Activated CD8-positive, alpha-beta T cell treated with anti-CD3 and anti-CD28 coated beads, Interleukin-2, amount 10 ng/mL, durations not matched to agents 7 days and 5 days (primary cell): ENCODE results near the gene NUDT3. TPM values are rescaled to one million over a fixed set of nuclear protein-coding genes. Genes with fewer than 3 reads are reported as not detected.
A peak's percentile ranks its signal among the peaks of the same experiment; 100 is the strongest.
"Not testable (repeated sequence)": the region's sequence is repeated elsewhere in the genome, so short reads cannot be mapped to it uniquely, and the experiment has no call there.

ENCODE experiments used
- ATAC-seq: fragments of 150-1000 bp; cut with Tn5 transposase; one replicate; pipeline ENCODE4 v1.10.0; 2021; ENCODE audit warnings: moderate library complexity
- CTCF ChIA-PET: fragments of 350-600 bp; sonication (Branson Sonifier 250); formaldehyde crosslinking; loops from one replicate; lab custom pipeline; 2021; ENCODE audit warnings: antibody characterized with exemption; lab: Charles Lee
- POLR2A ChIA-PET: fragments of 350-600 bp; sonication (Branson Sonifier 250); formaldehyde crosslinking; loops from one replicate; lab custom pipeline; 2021; ENCODE audit warnings: antibody characterized with exemption; lab: Charles Lee
- DNase-seq: peaks from one replicate; pipeline ENCODE4 v3.0.0-alpha.2; 2020
- H3K27ac Mint-ChIP-seq: one replicate; pipeline ENCODE4 v1.8.0; 2021; ENCODE audit warnings: mild to moderate bottlenecking, mixed read lengths
- H3K27me3 Mint-ChIP-seq: one replicate; pipeline ENCODE4 v1.8.0; 2021; ENCODE audit warnings: low read depth, mixed read lengths
- H3K36me3 Mint-ChIP-seq: one replicate; pipeline ENCODE4 v1.8.0; 2021; ENCODE audit warnings: low read depth, mixed read lengths
- H3K4me1 Mint-ChIP-seq: one replicate; pipeline ENCODE4 v1.8.0; 2021; ENCODE audit warnings: low read depth, mixed read lengths
- H3K4me3 Mint-ChIP-seq: one replicate; pipeline ENCODE4 v1.8.0; 2021; ENCODE audit warnings: mild to moderate bottlenecking, mixed read lengths
- H3K9me3 Mint-ChIP-seq: one replicate; pipeline ENCODE4 v1.8.0; 2022; ENCODE audit warnings: mixed read lengths; ENCODE audit not compliant: insufficient read depth
- total RNA-seq, 2 experiments: library from RNA; stranded (reverse); gene quantifications; one replicate each; pipeline ENCODE4 v1.2.3, GENCODE V29; 2021

NUDT3 gene
- total RNA-seq, 2 experiments from 2014 or later: 13.1 to 13.8 TPM

DNA sequence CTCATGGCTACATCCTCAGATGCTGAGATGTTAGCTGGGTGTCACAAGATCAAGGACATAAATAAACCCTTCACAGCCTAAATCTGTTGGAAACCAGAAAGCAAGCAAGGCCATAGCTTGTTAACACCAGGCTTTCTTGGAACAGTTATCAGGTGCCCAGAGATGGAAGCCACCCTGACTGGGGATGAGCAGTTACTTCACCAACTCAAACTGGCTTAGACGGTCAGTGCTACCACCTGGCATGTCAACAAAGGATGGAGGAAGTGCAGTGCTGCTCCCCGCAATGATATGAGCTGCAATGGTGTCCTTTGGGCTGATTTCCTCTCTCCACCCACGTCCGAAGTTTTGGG lies 114.7 kb downstream of the NUDT3 start:
- peaks cover 3% of the 10 kb centered on the region for H3K36me3 Mint-ChIP-seq
- no peaks in the 10 kb centered on the region for H3K9me3 Mint-ChIP-seq
- H3K4me1 Mint-ChIP-seq: peaks cover 7% of the 10 kb centered on the region
- H3K4me3 Mint-ChIP-seq: no peak overlapping the region
- ChIA-PET CTCF (interaction anchor here (2.0 kb wide), 1 partner anchor 28 kb away, joined by 6 read pairs; no protein-coding TSS in a partner anchor), POLR2A (no interaction called here)
- DNase-seq: no peak
- no peak for ATAC-seq
- H3K27me3 Mint-ChIP-seq: no peaks in the 10 kb centered on the region
- no peak overlapping the region for H3K27ac Mint-ChIP-seq

DNA sequence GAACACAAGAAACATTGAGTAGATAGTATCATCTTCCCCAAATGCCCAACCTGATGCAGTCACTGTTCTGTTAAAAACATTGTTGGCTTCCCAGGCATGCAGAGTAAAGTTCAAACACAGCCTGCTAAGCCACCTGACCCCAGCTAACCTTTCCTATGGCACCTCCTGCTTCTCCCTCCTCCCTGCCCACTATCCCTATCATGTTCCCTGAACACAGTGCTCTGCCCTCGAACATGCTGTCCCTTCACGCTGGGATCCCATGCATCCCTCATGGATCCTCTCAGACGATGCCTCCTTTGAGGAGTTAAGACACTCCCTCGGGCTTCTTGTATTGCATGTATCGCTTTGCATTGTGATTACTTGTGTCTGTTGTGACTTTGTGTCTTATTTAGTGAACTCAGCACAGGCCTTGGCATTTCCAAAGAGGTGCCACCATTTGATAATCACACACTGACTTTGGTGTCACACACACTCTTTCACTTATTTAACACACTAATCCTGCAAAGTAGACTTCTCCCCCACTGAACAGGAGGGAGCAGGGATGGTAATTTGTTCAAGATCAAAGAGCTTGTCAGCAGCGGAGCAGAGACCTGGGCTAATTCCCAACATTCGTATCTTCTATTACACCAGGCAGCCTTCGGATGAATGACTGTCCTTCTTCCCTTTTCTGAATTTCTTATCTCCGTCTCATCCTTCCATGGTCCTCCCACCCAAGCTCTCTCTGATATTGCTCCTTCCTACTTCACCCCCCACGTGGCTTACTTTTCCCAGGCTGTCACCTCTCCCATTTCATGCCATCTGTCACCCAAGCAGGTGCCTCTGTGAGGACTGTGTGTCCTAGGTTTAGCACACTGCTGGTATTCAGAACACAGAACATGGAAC lies 115.3 kb downstream of the NUDT3 start:
- H3K27ac Mint-ChIP-seq: no peak overlapping the region
- H3K4me1 Mint-ChIP-seq: peaks cover 7% of the 10 kb centered on the region
- peaks cover 3% of the 10 kb centered on the region for H3K36me3 Mint-ChIP-seq
- no peaks in the 10 kb centered on the region for H3K27me3 Mint-ChIP-seq
- POLR2A ChIA-PET: no interaction called here
- no peaks in the 10 kb centered on the region for H3K9me3 Mint-ChIP-seq
- no peak overlapping the region for H3K4me3 Mint-ChIP-seq
- no peak for ATAC-seq
- DNase-seq: no peak
- CTCF ChIA-PET: interaction anchor here (1.0 to 2.0 kb wide), 2 partner anchors 28 to 81 kb away, joined by 4 to 6 read pairs; no protein-coding TSS in a partner anchor

DNA sequence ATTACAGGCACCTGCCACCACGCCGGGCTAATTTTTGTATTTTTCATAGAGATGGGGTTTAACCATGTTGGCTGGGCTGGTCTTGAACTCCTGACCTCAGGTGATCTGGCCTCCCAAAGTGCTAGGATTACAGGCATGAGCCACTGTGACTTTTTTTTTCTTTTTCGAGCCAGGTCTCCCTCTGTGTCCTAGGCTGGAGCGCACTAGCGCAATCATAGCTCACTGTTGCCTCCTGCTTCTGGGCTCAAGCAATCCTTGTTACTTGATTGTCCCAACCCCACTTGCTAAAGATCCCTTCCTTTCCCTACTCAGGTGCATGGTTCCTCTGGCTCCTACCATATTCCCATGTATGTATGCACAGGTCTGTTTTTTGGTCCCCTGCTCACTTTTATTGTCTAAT lies 116.3 kb downstream of the NUDT3 start:
- H3K36me3 Mint-ChIP-seq: peaks cover 3% of the 10 kb centered on the region
- peaks cover 7% of the 10 kb centered on the region for H3K4me1 Mint-ChIP-seq
- H3K9me3 Mint-ChIP-seq: no peaks in the 10 kb centered on the region
- H3K27ac Mint-ChIP-seq: no peak overlapping the region
- no peak for DNase-seq
- H3K4me3 Mint-ChIP-seq: no peak overlapping the region
- no peak for ATAC-seq
- H3K27me3 Mint-ChIP-seq: no peaks in the 10 kb centered on the region
- POLR2A ChIA-PET: no interaction called here
- CTCF ChIA-PET: interaction anchor here (1.0 to 2.0 kb wide), 2 partner anchors 27 to 80 kb away, joined by 4 to 6 read pairs; no protein-coding TSS in a partner anchor

DNA sequence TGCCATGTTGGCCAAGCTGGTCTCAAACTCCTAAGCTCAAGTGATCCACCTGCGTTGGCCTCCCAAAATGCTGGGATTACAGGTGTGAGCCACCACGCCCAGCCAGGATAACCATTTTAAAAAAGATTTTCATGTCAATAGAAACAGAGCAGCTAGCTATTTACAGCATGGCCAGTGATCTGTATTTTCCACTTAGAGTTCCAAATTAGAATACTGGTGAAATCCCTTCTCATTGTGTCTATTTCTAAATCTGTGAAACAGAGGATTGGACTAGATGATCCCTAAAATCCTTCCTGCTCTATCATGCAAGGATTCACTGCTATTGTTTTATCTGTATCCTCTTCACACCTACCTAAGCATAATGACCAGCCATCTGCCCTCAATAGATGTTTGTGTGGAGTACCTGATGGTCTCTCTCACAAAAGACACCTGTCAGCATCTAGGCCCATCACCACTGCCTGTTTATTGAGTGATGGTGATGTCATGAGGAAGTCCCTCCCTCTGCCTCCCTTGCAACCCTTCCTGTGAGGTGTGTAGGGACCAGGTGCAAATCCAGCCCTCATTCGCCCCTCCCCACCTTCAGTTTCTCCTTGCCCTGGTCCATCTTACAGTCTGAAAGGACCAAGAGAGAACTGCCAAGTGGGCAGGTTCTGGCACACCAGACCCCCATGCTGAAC lies 117.2 kb downstream of the NUDT3 start:
- POLR2A ChIA-PET: no interaction called here
- CTCF ChIA-PET: no interaction called here
- H3K27ac Mint-ChIP-seq: no peak overlapping the region
- H3K9me3 Mint-ChIP-seq: no peaks in the 10 kb centered on the region
- ATAC-seq: no peak
- no peaks in the 10 kb centered on the region for H3K27me3 Mint-ChIP-seq
- no peak for DNase-seq
- H3K36me3 Mint-ChIP-seq: peaks cover 3% of the 10 kb centered on the region
- no peak overlapping the region for H3K4me3 Mint-ChIP-seq
- H3K4me1 Mint-ChIP-seq: peaks cover 9% of the 10 kb centered on the region

DNA sequence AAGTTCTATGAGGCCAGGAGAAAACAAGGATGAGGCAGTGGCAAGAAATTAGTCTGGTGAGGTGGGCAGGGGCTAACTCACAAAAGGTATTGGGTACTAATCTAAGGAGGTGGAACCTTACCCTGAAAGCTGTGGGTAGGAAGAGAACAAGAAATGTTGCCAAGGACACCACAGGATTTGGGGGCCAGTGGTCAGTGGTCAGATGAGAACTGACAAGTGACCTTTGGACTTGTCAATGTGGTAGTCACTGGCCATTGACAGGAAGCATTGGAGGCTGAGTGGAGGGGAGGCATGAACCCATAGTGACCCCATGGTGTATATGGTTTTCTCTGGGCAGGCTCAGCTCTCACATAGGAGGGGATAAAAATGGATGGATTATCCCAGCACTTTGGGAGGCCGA lies 118.3 kb downstream of the NUDT3 start:
- DNase-seq (no peak), ATAC-seq (no peak)
- H3K4me1 Mint-ChIP-seq: peaks cover 16% of the 10 kb centered on the region
- H3K27me3 Mint-ChIP-seq: no peaks in the 10 kb centered on the region
- H3K36me3 Mint-ChIP-seq: no peaks in the 10 kb centered on the region
- ChIA-PET POLR2A (no interaction called here), CTCF (no interaction called here)
- no peaks in the 10 kb centered on the region for H3K9me3 Mint-ChIP-seq
- H3K27ac Mint-ChIP-seq: no peak overlapping the region
- H3K4me3 Mint-ChIP-seq: no peak overlapping the region

DNA sequence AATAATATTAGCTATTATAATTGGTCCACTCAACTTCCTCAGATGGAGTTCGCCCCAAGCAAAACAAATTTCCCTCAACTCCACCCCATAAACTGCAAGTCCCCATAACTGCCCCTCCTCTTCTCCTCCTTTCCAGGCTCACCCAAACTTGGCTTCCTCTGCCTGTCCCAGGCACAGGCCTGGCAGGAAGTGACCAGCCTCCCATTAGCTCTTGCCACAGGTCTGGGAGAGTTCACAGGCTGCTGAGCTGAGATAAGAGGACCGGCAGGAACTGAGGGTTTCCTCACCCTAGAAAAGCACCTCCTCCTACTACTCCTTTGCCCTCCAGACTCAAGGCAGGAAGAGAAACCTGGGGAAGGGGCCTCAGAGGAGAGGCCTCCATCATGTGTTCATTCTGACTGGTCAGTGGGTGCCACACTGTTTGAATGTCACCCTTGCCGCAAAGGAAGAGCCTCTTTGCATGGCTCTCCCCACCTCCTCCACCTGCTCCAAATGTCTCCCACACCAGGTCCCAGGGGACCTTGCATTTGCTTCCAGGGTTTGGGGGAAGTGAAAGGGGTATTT lies 119.1 kb downstream of the NUDT3 start:
- Mint-ChIP-seq H3K36me3 (no peaks in the 10 kb centered on the region), H3K4me3 (no peak overlapping the region), H3K9me3 (no peaks in the 10 kb centered on the region), H3K27ac (no peak overlapping the region), H3K27me3 (no peaks in the 10 kb centered on the region), H3K4me1 (peaks cover 14% of the 10 kb centered on the region)
- no peak for DNase-seq
- ChIA-PET POLR2A (no interaction called here), CTCF (interaction anchor here (1.3 kb wide), 1 partner anchor 24 kb away, joined by 3 read pairs; no protein-coding TSS in a partner anchor)
- no peak for ATAC-seq

DNA sequence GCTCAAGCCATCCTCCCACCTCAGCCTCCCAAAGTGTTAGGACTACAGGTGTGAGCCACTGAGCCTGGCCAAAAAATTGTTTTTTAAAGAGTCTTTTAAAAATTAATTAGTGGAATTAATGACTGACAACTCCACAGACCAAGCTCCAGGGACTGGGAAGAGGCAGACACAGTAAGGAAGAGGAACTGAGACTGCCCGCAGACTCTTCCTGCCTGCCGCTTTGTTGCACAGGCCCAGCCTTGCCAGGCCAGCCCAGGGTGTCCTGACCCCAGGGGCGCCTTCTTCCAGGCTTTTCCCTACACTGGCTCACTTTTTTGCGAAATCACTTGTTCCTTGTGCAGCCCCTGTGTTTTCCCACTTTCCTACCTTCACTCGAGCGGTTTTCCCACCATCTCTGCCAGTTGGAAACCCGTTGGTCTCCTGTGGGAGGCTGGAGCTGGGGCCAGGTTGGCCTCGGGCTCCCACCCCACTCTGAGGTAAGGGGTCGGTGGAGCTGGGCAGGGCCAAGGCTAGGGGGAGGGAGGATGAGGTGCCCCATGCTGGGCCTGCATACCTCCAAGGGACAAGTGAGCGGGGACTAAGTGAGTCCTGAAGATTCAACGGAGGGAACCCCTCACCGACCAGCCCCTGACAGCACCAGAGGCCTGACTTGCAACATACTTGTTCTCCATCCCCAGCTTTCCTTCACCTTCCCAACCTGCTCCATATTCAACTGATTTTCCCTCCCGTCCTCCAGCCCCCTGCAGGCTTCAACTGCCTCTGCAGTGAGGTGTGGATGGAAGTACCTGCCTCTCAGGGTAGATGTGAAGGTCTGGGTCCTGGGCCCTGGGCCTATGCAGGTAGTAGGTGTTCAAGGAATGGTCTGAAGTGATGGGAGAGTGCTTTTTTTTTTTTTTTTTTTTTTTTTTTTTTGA lies 120.2 kb downstream of the NUDT3 start:
- H3K9me3 Mint-ChIP-seq: no peaks in the 10 kb centered on the region
- no peaks in the 10 kb centered on the region for H3K27me3 Mint-ChIP-seq
- H3K36me3 Mint-ChIP-seq: no peaks in the 10 kb centered on the region
- ChIA-PET CTCF (interaction anchor here (1.3 kb wide), 1 partner anchor 22 kb away, joined by 3 read pairs; no protein-coding TSS in a partner anchor), POLR2A (no interaction called here)
- DNase-seq: no peak
- no peak for ATAC-seq
- H3K4me3 Mint-ChIP-seq: no peak overlapping the region
- H3K4me1 Mint-ChIP-seq: peaks cover 14% of the 10 kb centered on the region
- H3K27ac Mint-ChIP-seq: no peak overlapping the region

DNA sequence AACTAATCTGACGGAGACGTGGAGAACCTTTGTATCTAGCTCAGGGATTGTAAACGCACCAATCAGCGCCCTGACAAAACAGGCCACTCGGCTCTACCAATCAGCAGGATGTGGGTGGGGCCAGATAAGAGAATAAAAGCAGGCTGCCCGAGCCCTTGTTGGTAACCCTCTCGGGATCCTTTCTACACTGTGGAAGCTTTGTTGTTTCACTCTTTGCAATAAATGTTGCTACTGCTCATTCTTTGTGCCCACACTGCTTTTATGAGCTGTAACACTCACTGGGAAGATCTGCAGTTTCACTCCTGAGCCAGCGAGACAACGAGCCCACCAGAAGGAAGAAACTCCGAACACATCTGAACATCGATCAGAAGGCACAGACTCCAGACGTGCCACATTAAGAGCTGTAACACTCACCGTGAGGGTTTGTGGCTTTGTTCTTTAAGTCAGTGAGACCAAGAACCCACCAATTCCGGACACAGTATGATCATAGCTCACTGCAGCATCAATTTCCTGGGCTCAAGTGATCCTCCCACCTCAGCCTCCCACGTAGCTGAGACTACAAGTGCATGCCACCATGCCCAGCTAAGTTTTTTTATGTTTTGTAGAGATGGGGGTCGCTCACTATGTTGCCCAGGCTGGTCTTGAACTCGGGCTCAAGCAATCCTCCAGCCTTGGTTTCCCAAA lies 122.7 kb downstream of the NUDT3 start:
- H3K9me3 Mint-ChIP-seq, POLR2A ChIA-PET, ATAC-seq, H3K36me3 Mint-ChIP-seq, H3K4me3 Mint-ChIP-seq, H3K27me3 Mint-ChIP-seq: not testable (repeated sequence)
- H3K4me1 Mint-ChIP-seq: peaks cover 14% of the 10 kb centered on the region
- CTCF ChIA-PET: interaction anchor here (1.4 kb wide), 1 partner anchor 21 kb away, joined by 6 read pairs; the partner anchor contains the start of gene SMIM29
- H3K27ac Mint-ChIP-seq: peak overlapping the region; percentile 21
- peak; percentile 30 for DNase-seq

DNA sequence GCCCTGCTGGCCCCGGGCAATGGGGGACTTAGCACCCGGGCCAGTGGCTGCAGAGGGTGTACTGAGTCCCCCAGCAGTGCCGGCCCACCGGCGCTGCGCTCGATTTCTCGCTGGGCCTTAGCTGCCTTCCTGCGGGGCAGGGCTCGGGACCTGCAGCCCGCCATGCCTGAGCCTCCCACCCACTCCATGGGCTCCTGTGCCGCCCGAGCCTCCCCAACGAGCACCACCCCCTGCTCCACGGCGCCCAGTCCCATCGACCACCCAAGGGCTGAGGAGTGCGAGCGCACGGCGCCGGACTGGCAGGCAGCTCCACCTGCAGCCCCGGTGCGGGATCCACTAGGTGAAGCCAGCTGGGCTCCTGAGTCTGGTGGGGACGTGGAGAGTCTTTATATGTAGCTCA lies 123.3 kb downstream of the NUDT3 start:
- H3K27me3 Mint-ChIP-seq, H3K27ac Mint-ChIP-seq, H3K4me3 Mint-ChIP-seq, ATAC-seq, H3K36me3 Mint-ChIP-seq, DNase-seq, POLR2A ChIA-PET, H3K9me3 Mint-ChIP-seq: not testable (repeated sequence)
- CTCF ChIA-PET: interaction anchor here (1.4 kb wide), 1 partner anchor 20 kb away, joined by 6 read pairs; the partner anchor contains the start of gene SMIM29
- peaks cover 14% of the 10 kb centered on the region for H3K4me1 Mint-ChIP-seq

DNA sequence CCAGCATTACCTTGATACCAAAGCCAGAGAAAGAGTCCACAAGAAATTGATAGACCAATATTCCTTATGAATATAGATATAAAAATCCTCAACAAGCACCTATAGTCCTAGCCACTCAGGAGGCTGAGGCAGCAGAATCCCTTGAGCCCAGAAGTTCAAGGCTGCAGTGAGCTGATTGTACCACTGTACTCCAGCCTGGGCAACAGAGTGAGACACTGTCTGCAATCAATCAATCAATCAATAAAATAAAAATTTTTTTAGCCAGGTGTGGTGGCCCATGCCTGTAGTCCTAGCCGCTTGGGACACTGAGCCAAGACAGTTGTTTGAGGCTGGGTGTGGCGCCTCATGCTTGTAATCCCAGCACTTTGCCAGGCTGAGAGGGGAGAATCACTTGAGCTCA lies 124.7 kb downstream of the NUDT3 start:
- no peak overlapping the region for H3K27ac Mint-ChIP-seq
- no peak for DNase-seq
- no peak for ATAC-seq
- no peaks in the 10 kb centered on the region for H3K9me3 Mint-ChIP-seq
- no peaks in the 10 kb centered on the region for H3K36me3 Mint-ChIP-seq
- peaks cover 11% of the 10 kb centered on the region for H3K4me1 Mint-ChIP-seq
- H3K27me3 Mint-ChIP-seq: no peaks in the 10 kb centered on the region
- ChIA-PET POLR2A (no interaction called here), CTCF (interaction anchor here (0.9 to 1.7 kb wide), 2 partner anchors 123 to 147 kb away, joined by 3 to 4 read pairs; no protein-coding TSS in a partner anchor)
- H3K4me3 Mint-ChIP-seq: no peak overlapping the region
